GM19463 (cell line): ENCODE measurements around the gene NPAS3.

Experiments
- ATAC-seq: cut with Tn5 transposase; IDR thresholded peaks from one replicate; pipeline ENCODE4 v1.9.1; 2021; ENCODE audit warnings: mild to moderate bottlenecking, moderate library complexity; ENCODE audit not compliant: unreplicated experiment

The NPAS3 gene

DNA sequence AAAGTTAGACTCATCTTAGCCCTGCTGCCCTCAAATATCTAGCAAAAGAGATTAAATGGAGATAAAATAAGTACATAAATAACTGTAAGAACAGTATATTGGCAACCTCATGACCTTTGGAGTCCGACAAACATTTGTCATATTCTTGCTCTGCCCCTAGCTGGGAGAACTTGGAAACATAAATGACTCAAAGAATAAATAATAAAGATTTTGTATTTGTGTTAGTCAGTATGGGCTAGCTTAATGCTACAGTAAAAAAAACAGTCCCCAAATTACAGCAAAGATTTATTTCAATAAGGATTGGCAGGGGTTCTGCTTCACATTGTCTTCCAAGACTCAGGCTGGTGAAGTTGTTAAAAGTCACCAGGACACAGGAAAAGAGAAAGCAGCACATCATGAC lies 791.5 kb downstream of the NPAS3 start:
- no peak for ATAC-seq

DNA sequence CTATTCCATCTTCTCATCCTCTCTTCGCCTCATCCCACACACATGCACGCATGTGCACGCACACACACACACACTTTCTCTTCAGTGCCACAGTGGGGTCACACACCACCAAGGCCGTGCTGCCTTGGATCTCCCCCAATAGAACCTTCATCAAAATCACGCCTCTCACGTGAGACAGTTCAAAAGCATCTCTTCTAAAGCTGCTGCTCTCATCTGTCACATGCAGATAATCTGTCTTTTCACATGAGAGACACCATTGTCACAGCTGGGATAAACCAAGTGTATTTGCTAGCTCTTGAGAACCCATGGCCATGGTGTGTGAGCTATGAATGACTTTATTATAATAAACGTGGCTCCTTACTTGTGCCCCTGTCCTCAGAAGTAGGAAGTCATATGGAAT lies 793.5 kb downstream of the NPAS3 start:
- ATAC-seq: no peak

DNA sequence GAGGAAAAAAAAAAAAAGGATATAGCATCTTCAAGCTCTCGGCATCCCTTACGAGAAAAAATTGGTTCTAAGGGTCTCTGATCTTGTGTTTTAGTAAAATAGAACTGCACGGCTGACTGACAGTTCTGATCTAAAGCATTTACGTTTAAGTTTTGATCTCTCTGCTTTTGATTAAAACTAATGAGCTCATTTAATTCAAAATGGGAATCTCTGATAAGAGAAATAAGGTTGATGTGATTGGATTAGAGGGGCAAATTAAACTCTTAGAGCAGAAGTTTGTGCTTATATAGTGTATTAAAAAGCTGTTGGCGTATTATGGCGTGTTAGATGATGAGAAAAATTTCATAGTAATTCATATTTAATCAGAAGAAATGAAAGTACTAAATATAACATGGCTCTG lies 794.6 kb downstream of the NPAS3 start:
- no peak for ATAC-seq

DNA sequence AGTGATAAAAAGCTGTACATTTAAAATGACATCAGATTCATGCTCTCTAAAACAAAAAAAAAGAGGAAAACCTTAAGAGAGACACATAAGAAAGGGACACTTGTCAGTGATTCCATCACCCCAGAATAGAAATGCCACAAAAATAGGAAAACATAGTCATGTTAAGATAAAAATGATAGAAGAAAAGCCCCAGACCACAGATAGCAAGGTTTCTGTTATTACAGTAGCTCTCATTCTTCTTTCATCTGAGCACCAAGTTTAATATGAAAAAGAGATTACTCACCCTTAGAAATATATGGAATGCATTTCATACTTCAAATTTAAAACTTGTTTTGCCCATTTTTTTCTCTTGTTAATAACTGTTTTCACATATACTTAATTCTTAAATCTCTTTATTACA lies 795.0 kb downstream of the NPAS3 start:
- no peak for ATAC-seq

GRCh38 chr14:33734387-33734786 lies 795.7 kb downstream of the NPAS3 start:
- ATAC-seq: no peak

- ATAC-seq: no peak
Observed at GRCh38 chr14:33736299-33736825, 797.7 kb downstream of the NPAS3 start.

- ATAC-seq: no peak
Observed at GRCh38 chr14:33736979-33737378, 798.3 kb downstream of the NPAS3 start.

- no peak for ATAC-seq
Observed at GRCh38 chr14:33737446-33737845, 798.8 kb downstream of the NPAS3 start.

GRCh38 chr14:33738029-33738428 lies 799.4 kb downstream of the NPAS3 start:
- no peak for ATAC-seq

DNA sequence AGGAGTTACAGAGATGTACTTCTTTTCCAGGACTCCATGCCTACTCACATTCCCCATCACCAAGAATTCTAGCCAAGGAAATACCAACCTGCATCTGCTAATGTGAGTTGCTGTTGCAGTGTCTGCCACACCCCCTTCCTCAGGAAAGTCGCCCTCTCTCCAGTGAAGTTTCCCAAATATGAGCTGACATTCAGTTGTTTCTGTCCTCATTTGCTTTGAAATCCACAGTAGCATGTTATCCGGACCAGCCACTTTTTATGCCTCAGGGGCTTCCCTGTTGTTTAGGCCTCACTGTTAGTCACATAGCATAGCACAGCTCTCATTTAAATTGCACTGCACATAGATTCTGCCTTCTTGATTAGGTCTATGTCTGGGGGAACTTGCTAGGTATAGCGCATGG lies 799.8 kb downstream of the NPAS3 start:
- ATAC-seq: no peak

- no peak for ATAC-seq
Observed at GRCh38 chr14:33740531-33740930, 801.9 kb downstream of the NPAS3 start.

- no peak for ATAC-seq
Observed at GRCh38 chr14:33742166-33742565, 803.5 kb downstream of the NPAS3 start.

- ATAC-seq: no peak
Observed at GRCh38 chr14:33745163-33745562, 806.5 kb downstream of the NPAS3 start.

- no peak for ATAC-seq
Observed at GRCh38 chr14:33747749-33748148, 809.1 kb downstream of the NPAS3 start.

GRCh38 chr14:33754261-33754660 lies 815.6 kb downstream of the NPAS3 start:
- no peak for ATAC-seq

DNA sequence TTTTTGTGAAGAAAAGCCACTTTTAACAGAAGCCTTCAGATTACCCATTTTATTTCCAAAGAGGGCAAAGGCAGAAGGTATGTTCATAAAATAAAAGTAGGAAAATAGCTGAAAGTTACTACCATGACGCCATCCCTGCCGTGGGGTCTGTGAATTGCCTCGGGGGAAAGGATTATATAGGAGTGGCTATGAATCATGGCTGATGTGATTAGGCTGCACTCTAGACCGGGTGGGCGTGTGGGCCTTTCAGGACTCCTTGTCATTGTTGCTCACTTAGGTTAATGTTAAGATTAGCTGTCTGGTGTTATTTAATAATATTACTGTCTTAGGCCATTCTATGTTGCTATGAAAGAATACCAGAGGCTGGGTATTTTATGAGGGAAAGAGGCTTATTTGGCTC lies 816.7 kb downstream of the NPAS3 start:
- no peak for ATAC-seq

- ATAC-seq: no peak
Observed at GRCh38 chr14:33756833-33757232, 818.2 kb downstream of the NPAS3 start.

DNA sequence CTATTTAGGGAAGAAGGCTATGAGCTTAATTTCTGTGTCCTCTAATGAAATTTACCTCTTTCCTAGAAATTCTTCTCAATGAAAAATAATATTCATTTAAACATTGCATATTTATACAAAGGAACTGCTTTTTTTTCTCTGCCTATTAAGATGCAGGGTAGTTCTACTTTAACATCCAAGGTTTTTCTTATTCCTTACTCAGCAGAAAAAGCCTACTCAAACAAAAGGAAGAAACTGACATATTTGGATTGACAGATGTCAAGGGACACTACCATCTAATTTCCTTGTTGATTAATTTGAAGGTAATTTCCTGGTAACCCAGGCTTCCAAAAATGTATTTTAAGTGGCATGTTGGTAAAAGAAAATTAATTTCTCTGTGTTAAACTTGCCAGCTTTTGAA lies 819.9 kb downstream of the NPAS3 start:
- ATAC-seq: no peak

DNA sequence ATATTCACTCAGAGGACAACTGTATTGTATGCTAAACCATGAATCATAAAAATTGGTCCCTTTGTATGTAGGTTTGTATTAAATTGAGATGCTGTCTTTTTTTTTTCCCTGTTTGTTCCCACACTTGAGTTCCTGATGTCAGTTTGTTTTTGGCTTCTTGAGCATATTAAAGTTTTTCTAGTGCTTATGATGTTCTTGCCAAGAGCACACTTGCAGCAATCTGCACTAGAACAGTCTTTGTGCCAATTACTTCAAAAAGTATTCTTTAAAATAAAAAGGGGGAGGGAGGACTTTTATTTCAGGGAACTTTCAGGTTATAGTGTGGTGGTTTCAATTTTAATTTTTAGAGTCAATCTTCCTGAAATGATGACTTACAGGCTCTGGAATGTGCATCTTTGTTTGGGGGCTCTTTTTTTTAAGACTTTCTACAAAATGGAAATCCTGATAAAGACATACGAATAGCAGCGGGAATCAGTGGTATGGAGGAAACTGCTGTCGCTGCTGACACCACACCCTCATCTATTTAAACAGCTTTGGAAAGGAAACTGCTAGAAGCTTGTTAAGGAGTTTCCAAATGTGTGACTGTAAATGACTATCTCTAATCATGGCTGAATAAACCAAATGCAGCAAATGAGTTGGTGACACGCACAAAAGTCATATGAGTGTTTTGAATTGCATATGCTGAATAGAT lies 823.6 kb downstream of the NPAS3 start:
- ATAC-seq: no peak

GRCh38 chr14:33764876-33765650 lies 826.4 kb downstream of the NPAS3 start:
- ATAC-seq: no peak

- ATAC-seq: no peak
Observed at GRCh38 chr14:33767586-33768457, 829.1 kb downstream of the NPAS3 start.
